Peyer's patch (tissue), 4 donors: ENCODE results near the gene GFOD2. TPM values are rescaled to one million over a fixed set of nuclear protein-coding genes. Genes with fewer than 3 reads are reported as not detected.

Experiments used
- DNase-seq, 3 donors: peaks; one replicate each; pipeline ENCODE4 v3.0.0-alpha.2; 2017 to 2019
- H3K27ac ChIP-seq, 4 donors: fragments of 200-600 bp; sonication (generic); one replicate each; pipeline ENCODE4 v1.5.1; 2016 to 2019
- H3K27me3 ChIP-seq, 2 donors: fragments of 200-600 bp; sonication (generic); one replicate each; pipeline ENCODE4 v1.5.1; 2019
- H3K36me3 ChIP-seq, 3 donors: fragments of 200-600 bp; sonication (generic); one replicate each; pipeline ENCODE4 v1.5.1; 2016 to 2019
- H3K4me1 ChIP-seq, 4 donors: fragments of 200-600 bp; sonication (generic); one replicate each; pipeline ENCODE4 v1.5.1; 2016 to 2019
- H3K4me3 ChIP-seq, 4 donors: fragments of 200-600 bp; sonication (generic); 1 replicate in 3 of 4; 2 replicates in 1 of 4; pipeline ENCODE4 v1.5.1; 2016 to 2019; ENCODE audit warnings: mild to moderate bottlenecking in 1 of 4
- H3K9me3 ChIP-seq, 4 donors: fragments of 200-600 bp; sonication (generic); one replicate each; pipeline ENCODE4 v1.5.1; 2016 to 2019; ENCODE audit warnings: mild to moderate bottlenecking in 1 of 4
- POLR2A ChIP-seq, 2 donors: fragments of 450-650 bp; IDR thresholded peaks; one replicate each; pipeline ENCODE4 v1.5.1; 2017; ENCODE audit warnings: antibody characterized with exemption in 2 of 2, mild to moderate bottlenecking in 2 of 2, moderate library complexity in 2 of 2
- total RNA-seq, 4 donors: library from RNA; depleted of rRNA; stranded (reverse); fragments of >200 nt; gene quantifications; one replicate each; pipeline ENCODE4 v1.1.0, GENCODE V29; 2016
- TF ChIP-seq, protein P1 (sequence below), 6 experiments: fragments of 450-650 bp in 4 of 6; fragments of 200-600 bp in 2 of 6; sonication (generic) in 1 of 6; IDR thresholded peaks; one replicate each; pipeline ENCODE4 v1.5.1; 2017 to 2019; ENCODE audit warnings: antibody characterized with exemption in 6 of 6, mild to moderate bottlenecking in 3 of 6, moderate library complexity in 1 of 6

GFOD2 gene
- total RNA-seq, 4 donors from 2014 or later, result 9.9 to 40.7 (median 24.6) TPM

- peaks cover 0 to 19% (median 2%) of the 10 kb centered on the region in 4 donors for H3K4me1 ChIP-seq
- H3K27me3 ChIP-seq, result no peaks in the 10 kb centered on the region
- TF ChIP-seq POLR2A (IDR thresholded peaks at IDR 0.05), result no peak
- TF ChIP-seq, protein P1, sequence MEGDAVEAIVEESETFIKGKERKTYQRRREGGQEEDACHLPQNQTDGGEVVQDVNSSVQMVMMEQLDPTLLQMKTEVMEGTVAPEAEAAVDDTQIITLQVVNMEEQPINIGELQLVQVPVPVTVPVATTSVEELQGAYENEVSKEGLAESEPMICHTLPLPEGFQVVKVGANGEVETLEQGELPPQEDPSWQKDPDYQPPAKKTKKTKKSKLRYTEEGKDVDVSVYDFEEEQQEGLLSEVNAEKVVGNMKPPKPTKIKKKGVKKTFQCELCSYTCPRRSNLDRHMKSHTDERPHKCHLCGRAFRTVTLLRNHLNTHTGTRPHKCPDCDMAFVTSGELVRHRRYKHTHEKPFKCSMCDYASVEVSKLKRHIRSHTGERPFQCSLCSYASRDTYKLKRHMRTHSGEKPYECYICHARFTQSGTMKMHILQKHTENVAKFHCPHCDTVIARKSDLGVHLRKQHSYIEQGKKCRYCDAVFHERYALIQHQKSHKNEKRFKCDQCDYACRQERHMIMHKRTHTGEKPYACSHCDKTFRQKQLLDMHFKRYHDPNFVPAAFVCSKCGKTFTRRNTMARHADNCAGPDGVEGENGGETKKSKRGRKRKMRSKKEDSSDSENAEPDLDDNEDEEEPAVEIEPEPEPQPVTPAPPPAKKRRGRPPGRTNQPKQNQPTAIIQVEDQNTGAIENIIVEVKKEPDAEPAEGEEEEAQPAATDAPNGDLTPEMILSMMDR (IDR thresholded peaks at IDR 0.05), result no peak
- H3K9me3 ChIP-seq, result no peaks in the 10 kb centered on the region
- DNase-seq, result peak in 2 of 3 donors; percentile 71 to 72
- peak overlapping the region; percentile 6 to 72 (median 52) for H3K27ac ChIP-seq
- H3K36me3 ChIP-seq, result no peaks in the 10 kb centered on the region
- no peak overlapping the region for H3K4me3 ChIP-seq
Measured at GRCh38 chr16:67673712-67674580, 45.2 kb downstream of the GFOD2 start.

DNA sequence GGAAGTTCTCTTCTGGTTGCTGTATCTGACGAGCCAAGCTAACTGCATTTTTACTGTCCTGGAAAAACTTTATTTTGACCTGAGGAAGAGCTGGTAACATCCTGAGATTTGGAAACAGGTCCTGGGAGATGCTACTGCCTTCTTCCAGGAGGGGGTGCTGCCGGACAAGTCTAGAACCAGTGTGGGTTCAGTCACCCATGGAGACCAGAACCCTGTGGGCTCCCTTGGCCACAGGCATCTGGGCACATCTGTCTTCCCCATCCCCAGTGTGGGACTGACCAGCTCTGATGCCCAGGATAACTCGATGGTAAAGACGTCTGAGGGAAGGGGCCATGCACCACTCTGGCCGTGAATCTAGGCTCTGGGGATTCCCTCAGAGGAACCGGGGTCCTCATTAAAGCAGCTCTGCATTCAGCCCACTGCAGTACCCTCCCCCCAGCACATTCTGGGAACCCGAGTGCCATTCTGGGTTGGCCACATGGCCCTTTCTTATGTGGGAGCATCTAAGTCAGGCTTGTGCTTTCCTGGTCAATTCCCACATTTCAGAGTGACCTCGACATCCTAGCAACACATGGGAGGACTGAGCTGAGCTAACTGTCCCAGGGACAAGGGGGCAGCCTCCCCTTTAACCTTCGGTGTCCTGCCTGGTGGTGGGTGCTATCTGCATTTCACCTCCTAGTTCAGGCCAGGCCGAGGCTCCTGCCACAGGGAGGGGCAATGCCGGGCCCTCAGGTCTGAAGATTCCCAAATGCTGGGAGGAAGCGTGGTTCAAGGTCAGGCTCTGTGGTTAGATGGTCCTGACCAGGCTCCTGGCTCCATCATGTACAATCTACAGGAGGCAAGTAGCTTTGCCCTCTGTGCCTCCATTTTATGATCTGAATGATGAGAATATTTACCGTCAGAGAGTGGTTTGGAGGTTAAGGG, 46.1 kb downstream of the GFOD2 start:
- DNase-seq, result peak; percentile 71 to 85 (median 72)
- Histone ChIP-seq H3K4me3 (no peak overlapping the region), H3K27ac (peak overlapping the region; percentile 6 to 72 (median 52)), H3K9me3 (no peaks in the 10 kb centered on the region), H3K4me1 (peaks cover 0 to 24% (median 7%) of the 10 kb centered on the region in 4 donors), H3K27me3 (no peaks in the 10 kb centered on the region), H3K36me3 (no peaks in the 10 kb centered on the region)
- TF ChIP-seq, protein P1 (IDR thresholded peaks at IDR 0.05), result peak; percentile 54 to 83 (median 75)
- no peak for TF ChIP-seq POLR2A (IDR thresholded peaks at IDR 0.05)

GRCh38 chr16:67672306-67672705, 46.8 kb downstream of the GFOD2 start:
- no peaks in the 10 kb centered on the region for H3K36me3 ChIP-seq
- H3K4me3 ChIP-seq, result no peak overlapping the region
- H3K27ac ChIP-seq, result peak overlapping the region in 1 of 4 donors; percentile 72
- peaks cover 3 to 31% (median 14%) of the 10 kb centered on the region in 4 donors for H3K4me1 ChIP-seq
- no peak for DNase-seq
- H3K27me3 ChIP-seq, result no peaks in the 10 kb centered on the region
- no peaks in the 10 kb centered on the region for H3K9me3 ChIP-seq
- TF ChIP-seq POLR2A (IDR thresholded peaks at IDR 0.05), result no peak

DNA sequence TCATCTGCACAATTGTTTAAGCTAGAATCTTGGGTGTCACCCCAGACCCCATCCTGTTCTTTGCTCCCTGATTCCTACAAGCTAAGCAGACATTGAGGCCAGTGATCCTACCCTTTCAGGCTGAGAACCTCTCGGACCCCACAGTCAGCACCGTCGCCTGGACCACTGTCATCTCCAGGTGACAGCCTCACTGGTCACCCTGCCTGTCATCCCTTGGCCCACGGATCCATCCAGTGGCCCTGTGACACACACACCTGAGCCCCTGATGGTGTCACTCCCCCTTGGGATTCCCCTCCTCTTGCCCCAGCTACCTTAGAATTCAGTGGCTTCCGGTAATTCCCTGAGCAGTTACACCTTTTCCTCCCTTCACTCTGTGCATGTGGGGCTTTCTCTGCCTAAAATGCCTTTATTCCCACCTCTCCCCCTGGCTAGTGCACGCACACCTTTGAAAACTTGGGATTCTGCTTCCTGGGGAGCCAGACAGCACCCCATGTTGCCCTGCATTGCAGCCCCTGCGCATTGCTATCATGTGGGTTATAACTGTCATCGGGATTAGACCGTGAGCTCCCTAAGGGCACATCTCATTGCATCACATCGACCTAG, 49.5 kb downstream of the GFOD2 start:
- no peak for DNase-seq
- Histone ChIP-seq H3K27me3 (no peaks in the 10 kb centered on the region), H3K9me3 (no peaks in the 10 kb centered on the region), H3K4me3 (no peak overlapping the region), H3K36me3 (no peaks in the 10 kb centered on the region), H3K4me1 (peaks cover 3 to 43% (median 24%) of the 10 kb centered on the region in 4 donors), H3K27ac (peak overlapping the region in 1 of 4 donors; percentile 90)
- TF ChIP-seq, protein P1 (IDR thresholded peaks at IDR 0.05), result no peak
- no peak for TF ChIP-seq POLR2A (IDR thresholded peaks at IDR 0.05)

DNA sequence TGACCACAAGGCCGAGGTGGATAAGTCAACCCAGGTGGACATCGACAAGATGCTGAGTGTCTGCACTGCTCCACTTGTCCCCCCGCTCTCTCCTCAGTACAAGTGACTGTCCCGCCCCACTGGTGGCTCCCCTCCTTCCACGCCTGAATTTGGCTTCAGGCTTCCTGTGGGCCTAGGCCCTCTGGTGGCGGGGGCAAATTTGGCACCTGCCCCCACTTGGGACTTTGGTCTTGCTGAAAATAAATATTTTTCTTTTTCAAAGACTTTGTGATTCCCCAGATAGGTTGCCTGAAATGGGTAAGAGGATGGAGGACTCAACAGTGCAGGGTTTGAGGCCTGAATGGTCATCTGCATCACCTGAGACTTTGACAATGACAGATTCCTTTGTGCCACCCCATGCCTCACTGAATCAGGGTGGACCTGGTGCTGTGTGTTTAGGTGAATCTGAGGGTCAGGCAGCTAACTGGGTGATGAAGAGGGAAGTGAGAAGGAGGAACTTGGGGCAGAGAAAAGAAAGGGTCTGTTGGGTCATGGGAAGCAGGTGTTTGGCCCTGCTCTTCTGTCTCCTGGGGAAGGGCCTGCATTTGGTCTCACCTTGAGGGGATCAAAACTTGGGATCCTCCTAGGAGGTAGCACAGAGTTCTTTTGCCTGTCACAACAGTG, 50.5 kb downstream of the GFOD2 start:
- Histone ChIP-seq H3K27me3 (no peaks in the 10 kb centered on the region), H3K27ac (peak overlapping the region; percentile 8 to 90 (median 80)), H3K4me3 (no peak overlapping the region), H3K36me3 (peaks cover 0 to 2% (median 0%) of the 10 kb centered on the region in 3 donors), H3K9me3 (no peaks in the 10 kb centered on the region), H3K4me1 (peaks cover 3 to 36% (median 24%) of the 10 kb centered on the region in 4 donors)
- TF ChIP-seq, protein P1 (IDR thresholded peaks at IDR 0.05), result peak in 1 of 6 experiments; percentile 61
- TF ChIP-seq POLR2A (IDR thresholded peaks at IDR 0.05), result no peak
- DNase-seq, result peak in 1 of 3 donors; percentile 49
